AG09309 (cell line): Measurements from ENCODE around the gene TH.
A peak's percentile ranks its signal among the peaks of the same experiment; 100 is the strongest.

Experiments
- DNase-seq: peaks from one replicate; pipeline ENCODE4 v3.0.0-alpha.2; 2010; ENCODE audit warnings: low read depth
- H3K4me3 ChIP-seq: 2 replicates; pipeline ENCODE4 v1.5.1; 2011; ENCODE audit warnings: mild to moderate bottlenecking, low read depth, low read length, moderate library complexity; ENCODE audit not compliant: control insufficient read depth
- TF ChIP-seq, protein P1 (sequence below): IDR thresholded peaks from 2 replicates; pipeline ENCODE4 v1.5.1; 2011; ENCODE audit warnings: mild to moderate bottlenecking, low read depth, low read length, inconsistent platforms; ENCODE audit not compliant: insufficient read depth, control insufficient read depth; ENCODE audit errors: missing control alignments

The TH gene

DNA sequence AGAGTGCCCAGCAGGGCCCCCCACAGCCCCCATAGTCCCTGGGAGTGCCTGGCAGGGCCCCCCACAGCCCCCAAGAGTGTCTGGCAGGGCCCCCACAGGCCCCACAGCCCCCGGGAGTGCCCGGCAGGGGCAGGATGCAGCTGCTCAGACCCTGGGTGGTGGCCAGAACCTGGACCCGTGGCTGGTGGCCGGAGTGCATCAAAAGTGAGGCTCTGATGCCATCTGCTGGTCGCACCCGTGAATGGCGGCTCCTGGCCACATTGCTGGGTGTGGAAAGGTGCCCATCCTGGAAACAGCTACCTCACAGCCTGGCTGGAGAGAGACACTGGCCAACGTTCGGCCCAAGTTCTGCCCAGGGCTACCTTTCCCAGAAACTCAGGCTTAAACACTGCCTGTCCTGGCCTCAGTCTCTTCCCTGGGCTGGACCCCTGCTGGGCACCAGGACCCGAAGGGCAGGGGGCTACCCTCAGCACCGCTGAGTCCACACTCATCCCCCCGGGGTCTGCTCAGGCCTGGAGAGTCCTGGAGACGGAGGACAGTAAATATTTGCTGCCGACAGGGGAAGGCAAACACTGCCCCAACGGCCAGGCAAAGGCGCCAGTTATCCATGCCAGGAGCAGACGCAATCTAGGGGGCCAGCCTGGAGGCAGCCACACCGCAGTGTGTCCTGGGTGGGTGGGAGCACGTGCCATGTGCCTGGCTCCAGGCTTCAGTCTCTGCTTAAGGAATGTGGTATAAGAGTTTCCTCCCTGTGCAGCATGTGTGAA is 15.0 kb downstream of the TH start:
- TF ChIP-seq, protein P1, sequence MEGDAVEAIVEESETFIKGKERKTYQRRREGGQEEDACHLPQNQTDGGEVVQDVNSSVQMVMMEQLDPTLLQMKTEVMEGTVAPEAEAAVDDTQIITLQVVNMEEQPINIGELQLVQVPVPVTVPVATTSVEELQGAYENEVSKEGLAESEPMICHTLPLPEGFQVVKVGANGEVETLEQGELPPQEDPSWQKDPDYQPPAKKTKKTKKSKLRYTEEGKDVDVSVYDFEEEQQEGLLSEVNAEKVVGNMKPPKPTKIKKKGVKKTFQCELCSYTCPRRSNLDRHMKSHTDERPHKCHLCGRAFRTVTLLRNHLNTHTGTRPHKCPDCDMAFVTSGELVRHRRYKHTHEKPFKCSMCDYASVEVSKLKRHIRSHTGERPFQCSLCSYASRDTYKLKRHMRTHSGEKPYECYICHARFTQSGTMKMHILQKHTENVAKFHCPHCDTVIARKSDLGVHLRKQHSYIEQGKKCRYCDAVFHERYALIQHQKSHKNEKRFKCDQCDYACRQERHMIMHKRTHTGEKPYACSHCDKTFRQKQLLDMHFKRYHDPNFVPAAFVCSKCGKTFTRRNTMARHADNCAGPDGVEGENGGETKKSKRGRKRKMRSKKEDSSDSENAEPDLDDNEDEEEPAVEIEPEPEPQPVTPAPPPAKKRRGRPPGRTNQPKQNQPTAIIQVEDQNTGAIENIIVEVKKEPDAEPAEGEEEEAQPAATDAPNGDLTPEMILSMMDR, result peak; percentile 86
- no peak for DNase-seq
- H3K4me3 ChIP-seq, result no peak overlapping the region

DNA sequence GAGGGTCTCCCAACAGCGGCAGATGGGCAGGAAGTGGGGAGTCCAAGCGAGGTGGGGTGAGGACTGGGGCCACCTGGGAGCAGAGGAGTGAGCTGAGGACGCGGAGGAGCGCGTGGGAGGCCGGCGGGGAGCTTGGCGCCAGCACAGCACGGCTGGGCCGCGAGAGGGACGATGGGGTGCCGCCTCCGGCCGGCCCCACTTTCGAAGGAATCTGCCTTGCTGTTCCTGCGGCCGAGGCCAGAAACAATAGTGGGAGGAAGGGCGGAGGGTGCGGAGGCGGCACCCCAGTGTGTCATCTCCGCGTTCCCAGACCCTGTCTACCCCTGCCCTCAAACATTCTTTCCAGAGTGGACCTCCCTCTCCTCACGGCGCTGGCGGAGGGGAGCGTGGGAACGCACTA is 16.1 kb downstream of the TH start:
- H3K4me3 ChIP-seq, result no peak overlapping the region
- no peak for DNase-seq
- TF ChIP-seq, protein P1, result no peak

DNA sequence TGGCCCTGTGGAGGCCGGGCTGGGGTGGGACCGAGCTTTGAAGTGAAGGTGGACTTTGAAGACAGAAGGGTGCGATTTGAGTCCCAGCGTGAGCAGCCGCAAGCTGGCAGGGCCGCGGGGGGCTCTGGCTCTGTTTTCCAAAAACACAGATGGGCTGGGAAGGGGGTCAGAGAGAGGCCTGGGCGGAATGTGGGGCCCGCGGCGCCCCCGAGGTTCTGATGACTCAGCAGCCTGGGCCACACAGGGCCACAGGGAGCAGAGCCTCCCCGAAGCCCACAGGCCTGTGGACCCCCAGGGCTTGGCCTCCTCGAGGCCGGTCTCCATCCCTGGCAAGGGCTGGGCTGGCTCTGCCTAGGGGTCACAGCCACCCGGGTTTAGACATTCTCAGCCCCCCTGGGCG is 16.7 kb downstream of the TH start:
- TF ChIP-seq, protein P1, result no peak
- H3K4me3 ChIP-seq, result no peak overlapping the region
- no peak for DNase-seq

DNA sequence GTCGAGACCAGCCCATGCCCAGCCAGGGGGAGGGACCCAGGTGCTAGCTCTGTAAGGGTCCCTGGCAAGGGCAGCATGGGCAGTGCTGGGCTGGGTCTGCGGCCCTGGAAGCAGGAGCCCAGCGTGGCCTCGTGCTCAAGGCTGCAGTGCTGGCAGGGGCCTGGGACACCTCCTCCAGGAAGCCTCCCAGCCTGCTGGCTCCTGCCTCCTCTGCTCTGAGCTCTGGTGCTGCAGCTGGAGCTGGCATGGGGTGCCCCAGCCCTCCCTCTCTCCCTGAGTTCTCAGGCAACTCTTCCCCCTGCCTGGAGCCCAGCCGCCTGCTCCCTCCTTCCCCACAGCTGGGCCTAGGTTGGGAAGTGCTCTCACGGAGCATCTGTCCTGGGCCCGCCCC is 17.4 kb downstream of the TH start:
- TF ChIP-seq, protein P1, result no peak
- H3K4me3 ChIP-seq, result no peak overlapping the region
- no peak for DNase-seq

DNA sequence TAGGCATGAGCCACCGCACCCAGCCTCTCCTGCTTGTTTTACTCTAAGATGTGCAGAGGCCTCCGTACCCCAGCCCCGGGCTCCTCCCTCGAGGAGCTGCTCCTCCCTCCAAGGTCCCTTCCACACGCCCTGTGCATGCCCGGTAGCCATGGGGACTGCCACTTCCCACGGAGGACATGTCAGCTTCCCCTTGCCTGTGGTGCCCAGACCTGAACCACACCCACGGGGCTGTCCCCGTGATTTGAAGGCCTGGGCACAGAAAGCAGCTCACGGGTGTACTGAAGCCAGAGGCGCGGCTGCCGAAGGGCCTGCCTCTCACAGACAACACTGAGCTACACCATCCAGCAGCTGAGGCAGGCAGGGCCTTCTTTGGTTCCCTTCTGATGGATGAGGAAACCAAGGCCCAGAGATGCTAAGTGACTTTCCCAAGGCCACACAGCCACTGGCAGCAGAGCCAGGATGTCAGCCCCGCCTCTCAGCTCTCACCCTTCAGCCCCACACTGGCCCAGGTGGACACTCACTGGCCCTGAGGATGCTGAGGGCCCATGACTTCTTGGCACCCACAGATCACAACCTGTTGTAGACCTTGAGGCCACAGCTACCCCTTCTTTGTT is 17.9 kb downstream of the TH start:
- TF ChIP-seq, protein P1, result no peak
- H3K4me3 ChIP-seq, result no peak overlapping the region
- DNase-seq, result no peak

DNA sequence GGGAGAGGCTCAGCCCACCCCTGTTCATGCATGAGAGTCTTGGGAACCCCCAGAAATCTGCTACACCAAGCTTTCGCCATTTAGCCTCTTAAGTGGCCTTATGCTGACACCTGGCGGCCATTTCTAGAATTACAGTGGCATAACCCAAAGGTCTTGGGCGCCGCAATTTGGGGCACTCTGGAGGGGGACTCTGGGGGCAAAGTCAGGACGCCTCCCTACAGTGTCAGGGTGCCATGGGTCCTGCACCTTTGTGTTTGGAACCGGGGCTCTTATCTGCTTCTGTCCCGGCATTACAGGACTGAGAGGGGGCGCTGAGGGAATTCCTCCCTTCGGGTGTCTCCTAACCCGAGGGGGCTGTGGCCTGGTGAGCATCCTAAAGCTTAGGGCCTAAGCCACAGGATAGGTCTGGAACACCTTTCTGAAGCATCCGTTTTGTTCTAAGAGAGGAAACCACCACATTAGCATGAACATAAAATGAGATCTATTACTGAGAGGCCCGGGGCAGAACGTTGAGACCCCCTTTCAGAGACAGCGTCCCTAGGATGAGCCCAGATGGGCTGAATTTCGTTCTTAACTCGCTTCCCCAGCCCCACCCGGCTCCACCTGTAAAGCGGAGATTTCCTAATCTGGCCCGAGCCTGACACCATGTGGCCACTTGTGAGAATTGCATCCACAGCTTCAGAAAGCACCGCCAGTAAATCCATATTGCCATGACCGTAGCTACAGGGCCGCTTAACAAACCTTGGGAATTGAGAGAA is 19.9 kb downstream of the TH start:
- TF ChIP-seq, protein P1, result peak; percentile 80
- H3K4me3 ChIP-seq, result no peak overlapping the region
- peak; percentile 4 for DNase-seq
